ENCODE results near the gene LARP6.
"Not testable (repeated sequence)": the region's sequence is repeated elsewhere in the genome, so short reads cannot be mapped to it uniquely, and the experiment has no call there.

The LARP6 gene

GRCh38 chr15:70858614-70859321 lies 4.8 kb upstream of the LARP6 start:
- DNase-seq, result not testable (repeated sequence)

- DNase-seq, result no peak
These were observed 3.8 kb upstream of the LARP6 start for GRCh38 chr15:70857562-70858285.

- DNase-seq, result no peak
These were observed 3.1 kb upstream of the LARP6 start for GRCh38 chr15:70856884-70857561.

- no peak for DNase-seq
These were observed 2.4 kb upstream of the LARP6 start for GRCh38 chr15:70856177-70856883.

- no peak for DNase-seq
These were observed 1.8 kb upstream of the LARP6 start for GRCh38 chr15:70855764-70856163.

- no peak for DNase-seq
These were observed 664 bp upstream of the LARP6 start for GRCh38 chr15:70854666-70854976.

GRCh38 chr15:70853318-70853972 lies 512 bp downstream of the LARP6 start:
- no peak for DNase-seq

GRCh38 chr15:70852501-70853317 lies 1.2 kb downstream of the LARP6 start:
- DNase-seq, result no peak

- DNase-seq, result no peak
These were observed 2.1 kb downstream of the LARP6 start for GRCh38 chr15:70851889-70852288.

- DNase-seq, result no peak
These were observed 8.2 kb downstream of the LARP6 start for GRCh38 chr15:70845602-70846360.

GRCh38 chr15:70837476-70837875 lies 16.5 kb downstream of the LARP6 start:
- no peak for DNase-seq

GRCh38 chr15:70835841-70836240 lies 18.1 kb downstream of the LARP6 start:
- no peak for DNase-seq

GRCh38 chr15:70835415-70835814 lies 18.5 kb downstream of the LARP6 start:
- DNase-seq, result no peak

- DNase-seq, result no peak
These were observed 19.0 kb downstream of the LARP6 start for GRCh38 chr15:70834999-70835398.

GRCh38 chr15:70833861-70834765 lies 19.8 kb downstream of the LARP6 start:
- peak; percentile 65 for DNase-seq

- DNase-seq, result no peak
These were observed 20.5 kb downstream of the LARP6 start for GRCh38 chr15:70833422-70833821.

GRCh38 chr15:70832176-70832575 lies 21.8 kb downstream of the LARP6 start:
- no peak for DNase-seq

- no peak for DNase-seq
These were observed 22.7 kb downstream of the LARP6 start for GRCh38 chr15:70831094-70831911.

GRCh38 chr15:70830615-70831014 lies 23.3 kb downstream of the LARP6 start:
- no peak for DNase-seq

All from NCI-H2171 (cell line).